Activated CD8-positive, alpha-beta memory T cell treated with anti-CD3 and anti-CD28 coated beads for 24 hours (primary cell): ENCODE results near the gene KCNN2.

Source experiments
- DNase-seq: peaks from one replicate; pipeline ENCODE4 v3.0.0-alpha.2; 2020

The KCNN2 gene

DNA sequence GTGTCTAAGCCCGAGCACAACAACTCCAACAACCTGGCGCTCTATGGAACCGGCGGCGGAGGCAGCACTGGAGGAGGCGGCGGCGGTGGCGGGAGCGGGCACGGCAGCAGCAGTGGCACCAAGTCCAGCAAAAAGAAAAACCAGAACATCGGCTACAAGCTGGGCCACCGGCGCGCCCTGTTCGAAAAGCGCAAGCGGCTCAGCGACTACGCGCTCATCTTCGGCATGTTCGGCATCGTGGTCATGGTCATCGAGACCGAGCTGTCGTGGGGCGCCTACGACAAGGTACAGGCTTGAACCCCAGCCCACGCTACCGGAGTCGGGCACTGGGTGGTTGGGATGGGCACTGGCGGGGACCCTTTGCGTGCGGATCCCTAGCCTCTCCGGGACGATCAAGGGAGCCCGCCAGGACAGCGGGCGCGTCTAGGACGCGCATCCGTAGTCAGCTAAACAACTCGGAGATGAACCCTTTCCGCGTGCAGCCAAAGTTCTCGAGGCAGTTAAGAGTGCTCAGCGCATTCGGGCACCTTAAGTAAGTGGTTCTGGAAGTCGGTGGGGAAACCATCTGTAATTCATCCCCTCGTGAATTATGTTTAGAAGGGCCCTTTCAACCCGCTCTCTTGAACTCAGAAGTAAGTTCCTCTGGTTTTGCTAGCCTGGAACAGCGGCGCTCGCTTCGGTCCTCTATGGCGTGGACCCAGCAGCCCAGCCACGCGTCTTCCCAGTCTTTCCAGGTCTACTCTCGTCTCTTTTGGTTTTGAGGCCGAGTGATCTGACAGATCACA, 1.3 kb downstream of the KCNN2 start:
- DNase-seq, result no peak

DNA sequence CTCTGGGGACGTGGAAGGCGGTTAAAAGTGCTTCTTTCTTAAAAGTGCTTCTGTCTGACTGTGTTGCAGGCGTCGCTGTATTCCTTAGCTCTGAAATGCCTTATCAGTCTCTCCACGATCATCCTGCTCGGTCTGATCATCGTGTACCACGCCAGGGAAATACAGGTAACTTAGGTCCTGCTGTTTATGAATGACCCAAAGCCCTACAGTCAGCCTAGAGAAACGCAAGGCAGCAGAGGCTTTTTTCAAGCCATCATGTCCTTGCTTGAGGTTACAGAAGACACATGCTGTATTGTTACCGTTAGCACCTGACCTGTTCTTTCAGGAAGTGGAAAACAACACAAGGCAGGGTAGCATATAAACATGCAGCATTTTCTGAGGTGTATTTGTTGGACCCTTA, 2.0 kb downstream of the KCNN2 start:
- DNase-seq, result no peak

DNA sequence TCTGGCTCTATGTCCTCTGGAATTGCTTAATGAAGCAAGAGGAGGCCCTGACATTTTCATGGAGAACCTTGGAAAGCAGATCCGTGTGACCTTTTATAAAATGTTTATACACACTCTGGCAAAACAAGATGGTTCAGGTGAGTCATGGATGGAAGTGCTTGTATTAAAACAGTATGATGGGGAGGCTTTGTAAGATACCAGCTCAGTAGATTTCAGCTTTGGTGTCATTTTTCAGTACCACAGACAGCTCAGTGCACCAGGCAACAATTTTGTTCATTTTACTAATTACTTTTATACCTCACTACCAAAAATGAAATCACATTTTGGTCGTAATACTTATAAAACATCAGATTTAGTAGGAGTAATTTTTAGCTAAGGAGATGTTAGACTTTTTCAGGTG, 5.2 kb downstream of the KCNN2 start:
- DNase-seq, result no peak

DNA sequence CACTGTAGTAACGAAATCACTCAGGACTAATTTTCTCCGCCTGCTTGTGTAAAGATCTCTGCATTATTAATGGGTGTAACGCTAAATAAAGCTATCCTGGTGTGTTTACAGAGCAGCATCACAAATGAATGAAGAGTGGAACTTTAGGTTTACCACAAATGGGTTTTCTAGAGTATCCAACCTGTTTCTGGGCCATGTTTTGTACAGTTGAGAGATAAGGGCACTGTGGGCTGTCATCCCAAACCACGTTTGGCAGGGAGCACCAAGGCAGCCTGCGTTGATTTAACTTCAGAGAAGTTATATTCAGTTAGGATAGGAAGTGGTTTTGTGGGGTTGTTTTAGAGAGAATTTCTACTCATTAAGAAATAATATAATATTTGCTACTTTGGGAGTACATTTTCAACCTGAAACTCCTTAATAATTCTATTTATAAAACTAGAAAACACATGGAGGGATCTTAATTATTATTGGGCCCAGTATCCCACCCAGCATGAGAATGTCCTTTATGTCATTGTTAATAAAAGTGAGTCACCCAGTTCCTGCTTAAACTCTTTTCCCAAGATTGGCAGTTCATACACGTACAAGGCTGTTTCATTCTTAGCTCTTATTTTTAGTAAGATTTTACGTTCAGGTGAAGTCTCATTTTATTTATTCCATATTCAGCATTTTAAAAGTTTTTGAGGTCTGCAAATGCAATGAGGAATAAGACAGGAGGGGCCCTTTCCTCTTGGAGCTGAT, 8.0 kb downstream of the KCNN2 start:
- no peak for DNase-seq

DNA sequence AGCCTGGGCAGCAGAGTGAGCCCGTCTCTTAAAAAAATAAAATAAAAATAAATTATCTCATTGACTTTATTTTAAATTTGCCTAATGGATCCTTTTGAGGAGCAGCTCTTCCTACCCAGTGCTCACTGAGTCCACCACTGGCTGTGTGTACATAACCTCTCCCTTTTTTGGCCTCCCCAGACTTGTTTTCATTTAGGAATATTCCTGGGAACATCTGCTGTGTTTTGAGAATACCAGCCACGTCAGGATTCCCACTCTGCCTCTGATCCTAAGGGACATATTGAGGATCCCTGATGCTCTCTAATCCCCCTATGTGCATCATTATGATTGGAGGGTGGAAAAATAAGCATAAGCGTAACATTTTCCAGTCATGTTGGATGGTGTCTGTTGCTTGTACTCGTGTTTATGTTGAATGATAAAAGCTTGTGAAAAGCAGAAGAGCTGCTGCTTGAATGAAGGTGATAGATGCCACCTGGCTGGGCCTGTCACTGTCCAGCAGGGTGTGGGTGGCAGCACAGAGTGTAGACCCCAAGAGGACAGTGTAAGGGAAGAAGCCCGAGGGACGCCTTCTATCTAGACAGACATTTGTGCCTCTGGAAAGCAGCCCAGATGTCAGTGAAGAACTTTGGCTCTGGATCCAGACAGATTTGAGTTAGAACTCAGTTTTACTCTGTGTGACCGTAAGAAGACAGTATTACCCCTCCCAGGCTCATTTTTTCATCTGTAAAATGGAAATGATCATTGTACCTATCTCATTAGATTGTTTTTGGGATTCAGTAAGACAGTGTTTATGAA, 15.4 kb downstream of the KCNN2 start:
- DNase-seq, result no peak

DNA sequence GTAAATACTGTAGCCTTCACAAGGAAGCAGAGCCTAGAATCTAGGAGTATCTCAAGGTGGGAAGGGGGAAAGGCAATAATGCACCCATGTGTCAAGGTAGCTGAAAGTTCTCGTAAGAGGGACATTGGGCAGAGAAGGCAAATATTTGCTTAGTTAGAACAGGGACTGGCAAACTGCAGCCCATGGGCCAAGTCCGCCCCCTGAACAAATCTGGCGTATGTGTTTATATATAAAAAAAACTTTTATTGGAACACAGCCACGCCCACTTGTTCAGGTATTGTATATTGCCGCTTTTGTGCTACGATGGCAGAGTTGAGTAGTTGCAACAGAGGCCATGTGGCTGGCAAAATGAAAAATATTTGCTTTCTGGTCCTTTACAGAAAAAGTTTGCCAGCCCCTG, 16.1 kb downstream of the KCNN2 start:
- DNase-seq, result no peak

DNA sequence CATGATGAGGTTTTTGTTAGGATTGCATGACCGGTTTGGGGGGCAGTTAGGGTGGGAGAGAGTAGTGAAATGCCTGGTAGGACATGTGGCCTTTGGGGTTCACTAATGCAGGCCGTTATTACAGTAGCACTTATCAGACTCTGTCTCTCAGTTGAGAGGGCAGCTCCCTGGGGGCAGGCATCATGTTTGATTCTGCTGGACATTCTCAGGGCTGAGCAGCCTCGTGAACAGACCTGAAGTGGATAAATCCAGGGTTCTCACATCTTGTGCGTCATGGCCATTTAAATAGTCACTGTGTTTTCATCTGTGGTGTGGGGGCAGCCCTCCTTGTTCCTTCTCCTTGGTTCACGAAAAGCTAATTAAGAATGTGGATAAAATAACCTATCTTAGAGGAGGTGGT, 18.9 kb downstream of the KCNN2 start:
- DNase-seq, result no peak

DNA sequence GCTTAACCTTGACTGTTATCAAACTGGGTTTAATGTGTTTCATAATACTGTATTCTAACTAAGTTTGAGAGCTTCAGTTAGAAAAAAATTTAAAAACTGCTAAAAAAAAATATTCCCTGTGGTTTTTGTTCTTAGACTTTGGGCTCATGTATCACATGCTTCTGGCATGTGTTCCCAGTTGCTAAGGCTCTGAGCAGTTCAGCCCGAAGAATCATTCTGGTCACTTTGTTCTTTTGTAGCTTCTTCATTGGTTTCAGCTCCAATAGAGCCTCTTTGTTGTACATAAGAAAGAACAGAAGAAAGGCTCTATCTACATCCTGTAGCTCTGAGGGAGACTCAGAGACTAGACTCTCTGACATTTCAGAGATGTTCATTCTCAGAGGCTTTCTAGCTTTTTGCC, 25.6 kb downstream of the KCNN2 start:
- no peak for DNase-seq

DNA sequence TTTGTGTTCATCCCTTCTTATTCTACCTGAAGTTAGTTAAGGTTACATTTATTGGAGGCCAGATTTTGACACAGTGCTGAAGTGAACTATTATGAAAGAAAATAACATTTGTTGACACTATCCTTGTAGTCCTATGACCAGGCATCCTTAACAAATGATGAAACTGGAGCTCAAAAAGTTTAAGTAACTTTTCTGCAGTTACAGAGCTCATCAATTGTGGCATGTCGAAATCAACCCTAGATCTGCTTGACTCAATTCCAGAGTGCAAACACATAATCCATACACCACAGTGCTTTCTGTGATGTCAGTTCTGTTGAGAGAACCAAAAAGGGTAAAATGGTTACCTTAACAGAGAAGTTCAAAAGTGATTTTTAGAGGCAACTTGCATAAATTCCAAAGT, 28.6 kb downstream of the KCNN2 start:
- no peak for DNase-seq

DNA sequence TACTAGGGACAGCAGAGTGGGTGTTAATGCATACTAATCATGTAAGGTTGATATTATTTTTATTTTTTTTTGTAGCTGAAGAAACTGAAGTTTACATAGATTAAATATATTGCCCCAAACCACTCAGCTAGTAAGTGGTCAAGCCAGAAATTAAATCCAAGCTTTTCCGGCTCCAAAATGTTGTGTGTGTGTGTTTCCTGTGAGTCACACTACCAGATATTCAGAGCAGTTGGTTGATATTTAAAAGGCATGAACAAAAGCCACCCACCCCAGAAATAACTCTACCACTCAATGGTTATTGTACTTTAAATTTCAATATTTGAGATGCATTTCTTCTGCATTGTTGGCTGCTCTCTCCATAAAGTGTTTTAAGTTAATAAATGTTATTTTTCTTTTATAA, 29.5 kb downstream of the KCNN2 start:
- no peak for DNase-seq

DNA sequence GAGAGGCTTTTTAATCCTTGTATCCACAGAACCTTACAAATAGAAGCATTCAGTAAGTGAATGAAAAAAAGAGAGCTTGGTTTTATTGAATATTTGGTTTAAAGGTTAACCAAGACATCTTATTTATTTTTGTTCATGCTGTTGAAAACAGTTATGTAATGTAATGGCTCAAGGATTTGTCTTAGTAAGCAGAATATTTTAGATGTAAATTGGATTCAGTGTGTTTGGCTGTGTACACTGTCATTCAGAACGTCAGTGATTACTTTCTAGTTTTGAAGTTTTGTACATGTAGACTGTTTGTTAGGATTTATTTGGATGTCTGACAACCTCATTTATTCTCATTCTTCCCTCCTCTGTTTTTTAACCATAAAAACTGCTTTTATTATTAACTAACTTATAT, 31.3 kb downstream of the KCNN2 start:
- no peak for DNase-seq

DNA sequence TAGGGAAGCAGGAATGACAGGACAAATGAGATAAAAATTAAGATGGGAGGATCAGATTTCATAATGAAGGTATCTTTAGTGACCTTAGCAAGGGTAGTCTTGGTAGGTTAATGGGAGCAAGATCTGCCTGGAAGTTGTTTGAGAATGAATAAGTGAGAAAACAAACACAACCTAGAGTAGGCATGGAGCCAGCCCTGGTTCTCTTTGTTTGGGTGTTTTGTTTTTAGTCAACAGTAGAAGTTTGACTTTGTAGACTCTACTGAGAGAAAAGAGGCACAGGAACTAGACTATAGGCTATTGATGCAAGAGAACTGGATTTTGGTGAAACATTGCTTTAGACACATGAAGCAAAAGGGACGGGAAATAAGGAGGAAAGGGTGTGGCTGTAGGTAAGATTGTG, 40.3 kb downstream of the KCNN2 start:
- no peak for DNase-seq

DNA sequence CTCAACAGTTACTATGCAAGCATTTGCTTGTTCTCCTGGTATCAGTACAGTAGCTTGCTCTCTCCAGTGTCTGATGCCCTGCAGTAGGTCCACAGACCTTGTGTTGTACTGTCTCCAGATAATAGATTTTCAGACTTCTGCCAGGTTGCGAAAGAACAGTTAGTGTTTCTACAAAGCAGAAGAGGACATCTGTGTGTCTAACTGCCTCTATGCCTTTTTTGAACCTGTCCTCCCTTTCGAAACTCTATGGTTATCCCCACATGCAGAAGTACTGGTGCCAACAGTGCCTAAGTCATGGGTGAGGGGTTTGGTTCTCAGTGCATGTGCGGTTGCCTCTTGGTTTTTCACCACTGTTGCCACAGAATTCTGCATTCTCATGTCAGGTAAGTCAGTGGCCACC, 45.9 kb downstream of the KCNN2 start:
- no peak for DNase-seq

DNA sequence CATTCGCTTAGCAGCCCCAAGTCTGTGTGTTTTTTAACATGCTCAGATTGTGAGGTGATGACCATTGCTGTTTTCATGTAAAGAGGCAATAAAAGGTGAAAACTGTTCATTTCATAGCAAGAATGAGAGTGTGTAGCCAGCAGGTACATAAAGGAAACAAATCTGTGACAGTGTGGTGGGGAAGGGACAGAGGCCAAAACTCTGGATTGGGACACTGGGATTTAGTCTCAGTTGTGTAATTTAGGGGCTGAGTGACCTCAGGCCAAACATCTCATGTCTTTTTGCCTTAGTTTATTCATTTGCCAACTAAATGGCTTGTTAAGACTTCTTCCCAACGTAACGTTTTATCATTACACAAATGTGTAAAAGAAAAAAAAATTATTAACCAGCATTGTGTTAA, 47.0 kb downstream of the KCNN2 start:
- DNase-seq, result no peak

DNA sequence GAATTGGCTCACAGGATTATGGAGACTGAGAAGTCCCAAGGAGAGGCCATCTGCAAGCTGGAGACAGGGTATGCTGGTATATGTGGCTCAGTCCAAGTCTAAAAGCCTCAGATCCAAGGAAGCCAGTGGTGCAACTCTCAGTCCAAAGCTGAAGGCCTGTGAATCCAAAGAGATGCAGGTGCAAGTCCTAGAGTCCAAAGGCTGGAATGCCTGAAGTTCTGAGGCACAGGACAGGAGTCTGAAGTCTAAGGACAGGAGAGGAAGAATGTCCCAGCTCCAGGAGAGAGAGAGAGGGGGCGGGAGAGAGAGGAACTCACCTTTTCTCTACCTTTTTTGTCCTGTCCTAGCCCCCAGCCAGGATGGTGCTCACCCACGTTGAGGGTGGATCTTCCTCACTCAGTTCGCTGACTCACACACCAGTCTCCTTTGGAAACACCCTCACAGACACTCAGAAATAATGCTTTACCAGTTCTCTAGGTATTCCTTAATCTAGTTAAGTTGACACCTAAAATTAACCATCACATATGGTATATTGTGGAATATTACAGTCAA, 49.6 kb downstream of the KCNN2 start:
- no peak for DNase-seq

DNA sequence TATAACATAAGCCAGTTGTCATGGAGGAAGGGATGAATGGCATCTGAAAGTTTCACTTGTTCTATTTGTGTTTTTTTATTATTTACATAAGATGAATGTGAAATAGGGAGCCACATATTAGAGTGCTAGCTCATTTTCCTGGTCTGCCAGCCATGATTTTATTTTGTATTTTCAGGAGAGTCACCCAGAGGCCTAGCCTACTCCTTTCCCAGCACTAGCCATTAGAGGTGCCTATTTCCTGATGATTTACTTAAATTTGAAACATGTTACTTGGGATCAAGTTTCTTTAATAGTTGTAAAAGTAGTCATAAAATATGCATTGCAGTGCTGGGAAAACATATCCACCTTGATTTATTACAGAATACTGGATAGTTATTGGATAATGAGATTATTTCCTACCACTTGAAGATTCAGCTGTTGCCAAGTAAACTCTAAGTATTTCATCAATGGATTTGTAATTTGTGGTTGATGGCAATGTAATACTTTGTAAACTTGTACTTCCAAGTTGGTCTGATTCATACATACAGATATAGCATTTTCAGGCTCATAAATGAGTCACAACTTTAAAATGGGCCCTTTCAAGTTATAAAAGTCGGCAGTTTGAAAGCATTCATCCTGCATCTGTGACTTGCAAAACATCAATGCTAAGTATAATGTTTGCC, 50.8 kb downstream of the KCNN2 start:
- no peak for DNase-seq

DNA sequence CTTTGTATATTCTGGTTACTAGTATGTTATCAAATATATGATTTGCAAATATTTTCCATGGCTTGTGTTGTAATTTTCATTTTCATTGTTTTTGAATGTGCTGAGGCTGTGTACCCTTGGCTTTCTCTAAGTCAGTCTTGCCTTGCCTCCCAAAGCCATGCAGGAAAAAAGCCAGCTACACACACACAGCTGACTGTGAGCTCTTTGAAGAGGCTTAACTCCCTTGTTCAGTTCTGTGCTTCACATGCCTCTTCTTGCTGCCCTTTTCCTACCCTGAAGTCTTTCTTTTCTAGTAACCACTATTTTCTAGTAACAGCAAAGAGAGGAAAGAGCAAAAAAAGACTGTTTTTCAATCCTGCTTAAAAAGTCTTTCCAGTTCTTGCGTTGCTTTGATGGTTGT, 53.9 kb downstream of the KCNN2 start:
- DNase-seq, result no peak

DNA sequence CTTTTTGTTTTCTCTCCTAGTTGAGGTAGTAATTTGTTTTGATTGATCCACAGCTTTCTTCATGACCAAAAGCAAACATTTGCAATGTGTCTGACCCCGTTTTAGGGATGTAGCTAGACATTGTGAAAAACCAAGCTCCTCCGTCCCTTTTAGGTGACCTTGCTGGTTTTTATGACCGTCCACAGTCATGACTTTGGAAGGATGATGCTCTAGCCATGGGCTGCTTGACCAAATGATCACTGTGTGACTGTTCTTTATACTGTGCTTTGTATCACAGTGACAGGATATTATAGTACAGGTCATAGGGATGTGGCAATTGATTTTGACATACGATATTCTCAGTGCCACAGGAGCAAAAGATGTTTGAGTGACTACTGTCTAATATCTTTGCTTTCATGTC, 54.4 kb downstream of the KCNN2 start:
- DNase-seq, result no peak

DNA sequence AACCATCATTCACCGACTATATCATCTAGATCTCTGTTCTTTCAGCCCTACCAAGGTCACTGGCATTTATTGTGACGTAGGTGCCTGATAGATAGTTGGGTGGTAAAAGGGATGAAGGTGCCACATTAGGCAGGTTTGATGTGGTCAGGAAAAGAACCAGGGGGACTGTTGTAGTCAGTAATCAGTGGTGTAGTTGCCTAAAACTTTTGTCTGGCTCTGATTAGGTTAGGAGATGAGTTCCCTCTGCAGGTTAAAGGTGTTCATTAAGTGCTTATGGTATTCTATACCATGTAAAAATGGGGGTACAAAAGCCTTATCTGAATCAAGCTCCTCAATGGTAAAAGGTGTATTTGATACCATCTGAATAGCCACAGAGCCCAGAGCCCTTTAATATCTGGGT, 55.6 kb downstream of the KCNN2 start:
- DNase-seq, result no peak

DNA sequence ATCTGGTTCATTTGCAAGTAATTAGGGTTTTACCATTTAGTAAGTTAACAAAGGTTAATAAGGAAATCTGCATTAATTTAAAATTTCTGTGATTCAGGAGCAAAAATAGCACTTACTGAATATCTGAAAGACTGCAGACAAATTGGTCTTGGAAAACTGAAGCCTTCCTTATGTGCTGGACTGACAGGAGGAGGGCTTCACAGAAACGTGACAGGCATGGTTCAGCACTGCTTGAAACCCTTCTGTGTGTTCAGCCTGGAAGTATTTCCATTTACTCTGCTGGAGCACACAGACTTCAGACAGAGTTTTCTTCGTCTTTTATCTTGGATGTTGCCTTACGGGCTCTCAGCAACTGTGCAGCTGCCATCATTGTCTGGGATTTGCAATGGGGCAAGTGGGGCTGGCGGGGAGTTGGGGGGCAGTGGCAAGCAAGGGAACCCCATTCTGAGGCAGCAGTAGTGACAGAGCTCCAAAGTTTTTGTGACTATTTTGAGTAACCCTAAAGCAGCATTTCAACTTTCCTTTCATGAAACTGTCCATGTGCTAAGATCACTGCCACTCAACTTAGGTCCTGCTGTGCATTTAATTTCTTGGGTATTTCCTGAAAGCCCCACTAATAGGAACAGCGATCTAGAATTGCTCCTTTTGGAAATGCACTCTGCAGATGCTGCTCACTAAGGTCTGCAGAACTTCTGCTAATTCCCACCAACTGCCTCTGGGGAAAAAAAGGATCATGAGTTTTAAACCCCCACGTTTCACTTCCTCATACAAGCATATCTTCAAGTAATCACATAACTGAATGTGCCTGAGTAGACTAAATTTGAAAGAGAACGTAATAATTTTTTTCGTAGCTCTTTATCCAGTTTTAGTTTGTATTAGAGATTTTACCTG, 56.6 kb downstream of the KCNN2 start:
- no peak for DNase-seq

DNA sequence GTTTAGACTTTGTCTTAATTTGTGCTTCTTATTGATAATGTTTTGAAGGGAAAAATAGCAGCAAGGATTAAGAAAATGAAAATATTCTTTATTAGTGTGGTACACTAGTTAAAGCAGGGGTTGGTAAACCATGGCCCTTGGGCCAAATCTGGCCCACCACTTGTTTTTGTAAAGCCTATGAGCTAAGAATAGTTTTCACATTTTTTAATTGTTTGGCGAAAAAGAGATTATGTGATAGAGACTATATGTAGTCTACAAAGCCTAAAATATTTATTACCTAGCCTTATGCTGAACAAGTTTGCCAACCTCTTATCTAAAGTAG, 57.2 kb downstream of the KCNN2 start:
- DNase-seq, result no peak

DNA sequence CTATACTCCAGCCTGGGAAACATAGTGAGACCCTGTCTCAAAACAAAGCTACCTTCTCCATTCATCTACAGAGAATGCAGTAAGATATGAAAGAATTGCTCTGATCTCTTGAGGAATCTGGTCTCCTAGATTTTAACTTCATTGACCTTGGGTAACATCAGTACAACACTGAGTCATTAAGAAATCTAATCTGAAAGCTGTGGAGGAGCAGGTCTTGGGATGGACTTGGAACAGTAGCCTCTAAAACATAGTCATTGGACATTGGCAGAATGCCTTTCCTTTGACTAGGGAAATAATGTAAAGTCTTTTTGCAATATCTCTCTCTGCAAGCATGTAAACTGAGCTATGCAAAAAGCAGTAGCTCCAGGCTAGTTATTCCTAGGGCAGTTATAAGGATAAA, 58.1 kb downstream of the KCNN2 start:
- DNase-seq, result no peak
